Measurements from ENCODE around the gene ZNF281. TPM values are rescaled to one million over a fixed set of nuclear protein-coding genes. Genes with fewer than 3 reads are reported as not detected.

Gene ZNF281
- polyA plus RNA-seq, 1 of the 3 experiments (the other 2 are of a cell fraction): 3.0 TPM

DNA sequence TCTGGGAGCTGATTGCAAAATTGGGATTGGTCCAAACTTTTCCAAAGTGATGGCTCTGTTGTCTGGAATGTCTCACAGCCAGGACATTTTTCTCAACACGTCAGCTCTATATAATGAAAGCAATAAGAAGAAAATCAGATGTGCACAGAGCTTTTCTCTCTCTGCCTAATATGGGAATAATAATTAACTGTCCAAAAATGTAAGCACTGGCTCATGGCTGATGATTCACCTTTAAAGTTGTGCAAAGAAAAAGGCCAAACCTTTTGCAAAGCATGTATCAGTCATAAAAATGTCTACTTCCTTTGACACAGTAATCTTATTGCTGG lies 30.4 kb downstream of the ZNF281 start (continued):
- TF ChIP-seq, protein P1, sequence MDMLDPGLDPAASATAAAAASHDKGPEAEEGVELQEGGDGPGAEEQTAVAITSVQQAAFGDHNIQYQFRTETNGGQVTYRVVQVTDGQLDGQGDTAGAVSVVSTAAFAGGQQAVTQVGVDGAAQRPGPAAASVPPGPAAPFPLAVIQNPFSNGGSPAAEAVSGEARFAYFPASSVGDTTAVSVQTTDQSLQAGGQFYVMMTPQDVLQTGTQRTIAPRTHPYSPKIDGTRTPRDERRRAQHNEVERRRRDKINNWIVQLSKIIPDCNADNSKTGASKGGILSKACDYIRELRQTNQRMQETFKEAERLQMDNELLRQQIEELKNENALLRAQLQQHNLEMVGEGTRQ (IDR thresholded peaks at IDR 0.05; ENCODE audit: borderline replicate concordance, low read depth, low read length): no peak
- TF ChIP-seq MEF2A (IDR thresholded peaks at IDR 0.05; ENCODE audit: borderline replicate concordance, low read depth) (peak; percentile 88), POLR2AphosphoS5 (IDR thresholded peaks at IDR 0.05; ENCODE audit: low read depth, low read length) (peak; percentile 94), JUND (IDR thresholded peaks at IDR 0.05) (peak; percentile 95), FOXM1 (IDR thresholded peaks at IDR 0.05; ENCODE audit: low read depth) (peak; percentile 91), ELF1 (IDR thresholded peaks at IDR 0.05) (peak; percentile 14; the same call in 1 of the 2 replicates), EP300 (IDR thresholded peaks at IDR 0.05; ENCODE audit: borderline replicate concordance in 1 of 2, low read depth in 1 of 2, low read length in 1 of 2) (peak; percentile 89 to 98), TAF1 (IDR thresholded peaks at IDR 0.05; ENCODE audit: borderline replicate concordance, low read depth, low read length) (peak; percentile 32; the same call in 1 of the 2 replicates), TEAD4 (IDR thresholded peaks at IDR 0.05; ENCODE audit: borderline replicate concordance, insufficient read depth) (peak; percentile 95), GATA2 (CRISPR knock-in tag; IDR thresholded peaks at IDR 0.05) (no peak)
- TF ChIP-seq, protein P2, sequence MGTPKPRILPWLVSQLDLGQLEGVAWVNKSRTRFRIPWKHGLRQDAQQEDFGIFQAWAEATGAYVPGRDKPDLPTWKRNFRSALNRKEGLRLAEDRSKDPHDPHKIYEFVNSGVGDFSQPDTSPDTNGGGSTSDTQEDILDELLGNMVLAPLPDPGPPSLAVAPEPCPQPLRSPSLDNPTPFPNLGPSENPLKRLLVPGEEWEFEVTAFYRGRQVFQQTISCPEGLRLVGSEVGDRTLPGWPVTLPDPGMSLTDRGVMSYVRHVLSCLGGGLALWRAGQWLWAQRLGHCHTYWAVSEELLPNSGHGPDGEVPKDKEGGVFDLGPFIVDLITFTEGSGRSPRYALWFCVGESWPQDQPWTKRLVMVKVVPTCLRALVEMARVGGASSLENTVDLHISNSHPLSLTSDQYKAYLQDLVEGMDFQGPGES (IDR thresholded peaks at IDR 0.05; ENCODE audit: low read depth, low read length): no peak
- TF ChIP-seq, protein P3, sequence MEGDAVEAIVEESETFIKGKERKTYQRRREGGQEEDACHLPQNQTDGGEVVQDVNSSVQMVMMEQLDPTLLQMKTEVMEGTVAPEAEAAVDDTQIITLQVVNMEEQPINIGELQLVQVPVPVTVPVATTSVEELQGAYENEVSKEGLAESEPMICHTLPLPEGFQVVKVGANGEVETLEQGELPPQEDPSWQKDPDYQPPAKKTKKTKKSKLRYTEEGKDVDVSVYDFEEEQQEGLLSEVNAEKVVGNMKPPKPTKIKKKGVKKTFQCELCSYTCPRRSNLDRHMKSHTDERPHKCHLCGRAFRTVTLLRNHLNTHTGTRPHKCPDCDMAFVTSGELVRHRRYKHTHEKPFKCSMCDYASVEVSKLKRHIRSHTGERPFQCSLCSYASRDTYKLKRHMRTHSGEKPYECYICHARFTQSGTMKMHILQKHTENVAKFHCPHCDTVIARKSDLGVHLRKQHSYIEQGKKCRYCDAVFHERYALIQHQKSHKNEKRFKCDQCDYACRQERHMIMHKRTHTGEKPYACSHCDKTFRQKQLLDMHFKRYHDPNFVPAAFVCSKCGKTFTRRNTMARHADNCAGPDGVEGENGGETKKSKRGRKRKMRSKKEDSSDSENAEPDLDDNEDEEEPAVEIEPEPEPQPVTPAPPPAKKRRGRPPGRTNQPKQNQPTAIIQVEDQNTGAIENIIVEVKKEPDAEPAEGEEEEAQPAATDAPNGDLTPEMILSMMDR (IDR thresholded peaks at IDR 0.05): no peak
- TF ChIP-seq, protein P4, sequence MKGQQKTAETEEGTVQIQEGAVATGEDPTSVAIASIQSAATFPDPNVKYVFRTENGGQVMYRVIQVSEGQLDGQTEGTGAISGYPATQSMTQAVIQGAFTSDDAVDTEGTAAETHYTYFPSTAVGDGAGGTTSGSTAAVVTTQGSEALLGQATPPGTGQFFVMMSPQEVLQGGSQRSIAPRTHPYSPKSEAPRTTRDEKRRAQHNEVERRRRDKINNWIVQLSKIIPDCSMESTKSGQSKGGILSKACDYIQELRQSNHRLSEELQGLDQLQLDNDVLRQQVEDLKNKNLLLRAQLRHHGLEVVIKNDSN (IDR thresholded peaks at IDR 0.05; ENCODE audit: borderline replicate concordance, low read depth): no peak
- TF ChIP-seq, protein P5, sequence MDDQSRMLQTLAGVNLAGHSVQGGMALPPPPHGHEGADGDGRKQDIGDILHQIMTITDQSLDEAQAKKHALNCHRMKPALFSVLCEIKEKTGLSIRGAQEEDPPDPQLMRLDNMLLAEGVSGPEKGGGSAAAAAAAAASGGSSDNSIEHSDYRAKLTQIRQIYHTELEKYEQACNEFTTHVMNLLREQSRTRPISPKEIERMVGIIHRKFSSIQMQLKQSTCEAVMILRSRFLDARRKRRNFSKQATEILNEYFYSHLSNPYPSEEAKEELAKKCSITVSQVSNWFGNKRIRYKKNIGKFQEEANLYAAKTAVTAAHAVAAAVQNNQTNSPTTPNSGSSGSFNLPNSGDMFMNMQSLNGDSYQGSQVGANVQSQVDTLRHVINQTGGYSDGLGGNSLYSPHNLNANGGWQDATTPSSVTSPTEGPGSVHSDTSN (IDR thresholded peaks at IDR 0.05): peak; percentile 98
- TF ChIP-seq, protein P6, sequence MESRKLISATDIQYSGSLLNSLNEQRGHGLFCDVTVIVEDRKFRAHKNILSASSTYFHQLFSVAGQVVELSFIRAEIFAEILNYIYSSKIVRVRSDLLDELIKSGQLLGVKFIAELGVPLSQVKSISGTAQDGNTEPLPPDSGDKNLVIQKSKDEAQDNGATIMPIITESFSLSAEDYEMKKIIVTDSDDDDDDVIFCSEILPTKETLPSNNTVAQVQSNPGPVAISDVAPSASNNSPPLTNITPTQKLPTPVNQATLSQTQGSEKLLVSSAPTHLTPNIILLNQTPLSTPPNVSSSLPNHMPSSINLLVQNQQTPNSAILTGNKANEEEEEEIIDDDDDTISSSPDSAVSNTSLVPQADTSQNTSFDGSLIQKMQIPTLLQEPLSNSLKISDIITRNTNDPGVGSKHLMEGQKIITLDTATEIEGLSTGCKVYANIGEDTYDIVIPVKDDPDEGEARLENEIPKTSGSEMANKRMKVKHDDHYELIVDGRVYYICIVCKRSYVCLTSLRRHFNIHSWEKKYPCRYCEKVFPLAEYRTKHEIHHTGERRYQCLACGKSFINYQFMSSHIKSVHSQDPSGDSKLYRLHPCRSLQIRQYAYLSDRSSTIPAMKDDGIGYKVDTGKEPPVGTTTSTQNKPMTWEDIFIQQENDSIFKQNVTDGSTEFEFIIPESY (IDR thresholded peaks at IDR 0.05; ENCODE audit: borderline replicate concordance, low read depth): peak; percentile 72; the same call in 1 of the 2 replicates

All from SK-N-SH (cell line).